Measurements from ENCODE around the gene CD99L2. TPM values are rescaled to one million over a fixed set of nuclear protein-coding genes. Genes with fewer than 3 reads are reported as not detected.

The CD99L2 gene
- total and polyA plus RNA-seq, 10 of the 15 experiments (the other 5 are each of a cell fraction or from before 2014, with no cell fraction given) = 1.1 to 22.9 (median 13.0) TPM

GRCh38 chrX:150907474-150907873 lies 9.0 kb upstream of the CD99L2 start:
- Histone ChIP-seq H2AFZ (ENCODE audit: control insufficient read depth, low read depth, low read length) (no peak overlapping the region), H3K4me1 (ENCODE audit: control insufficient read depth, insufficient read depth, low read length) (no peaks in the 10 kb centered on the region), H3K4me2 (ENCODE audit: control insufficient read depth, insufficient read depth) (no peak overlapping the region), H3K4me3 (no peak overlapping the region), H4K20me1 (ENCODE audit: control insufficient read depth, insufficient read depth) (no peaks in the 10 kb centered on the region), H3K27ac (ENCODE audit: control insufficient read depth, insufficient read depth) (no peak overlapping the region), H3K79me2 (ENCODE audit: control insufficient read depth, insufficient read depth, low read length) (no peaks in the 10 kb centered on the region), H3K9me3 (replicated peaks; ENCODE audit: control insufficient read depth, insufficient read depth, low read length) (no peaks in the 10 kb centered on the region), H3K9ac (ENCODE audit: control insufficient read depth, insufficient read depth, low read length) (no peak overlapping the region), H3K27me3 (replicated peaks in 1 of 2; ENCODE audit: control insufficient read depth in 2 of 2, insufficient read depth in 2 of 2, low read length in 1 of 2) (no peaks in the 10 kb centered on the region), H3K36me3 (ENCODE audit: control insufficient read depth in 2 of 2, insufficient read depth in 2 of 2, low read length in 1 of 2) (no peaks in the 10 kb centered on the region)
- SMC1A ChIA-PET (ENCODE audit: uncharacterized antibody, unreplicated experiment) = no interaction called here
- POLR2A ChIA-PET = no interaction called here
- intact Hi-C loops (cut with micrococcal nuclease; ENCODE audit: unreplicated experiment) (no loop called here), in situ Hi-C loops (cut with MboI) (no loop called here)
- FAIRE-seq (no peak), ATAC-seq (no peak), DNase-seq (ENCODE audit: low read depth, low spot score) (no peak)
- WGBS (ENCODE audit: insufficient coverage, insufficient replicate concordance, low lambda C conversion rate, missing lambda C conversion rate) = 35% methylated on average over 7 of the region's 7 CpGs
- RAD21 ChIA-PET (ENCODE audit: unreplicated experiment) = no interaction called here
- no TSS peak for BruUV-seq (replicated peaks)
- TF ChIP-seq NFYA (IDR thresholded peaks at IDR 0.05; ENCODE audit: borderline replicate concordance, low read depth, low read length) (no peak), JUND (IDR thresholded peaks at IDR 0.05; ENCODE audit: low read depth, low read length) (no peak)
- CTCF ChIA-PET = no interaction called here

- Histone ChIP-seq H3K27ac (ENCODE audit: control insufficient read depth, insufficient read depth) (no peak overlapping the region), H3K4me2 (ENCODE audit: control insufficient read depth, insufficient read depth) (no peak overlapping the region), H3K4me3 (no peak overlapping the region), H3K4me1 (ENCODE audit: control insufficient read depth, insufficient read depth, low read length) (no peaks in the 10 kb centered on the region), H3K9ac (ENCODE audit: control insufficient read depth, insufficient read depth, low read length) (no peak overlapping the region), H4K20me1 (ENCODE audit: control insufficient read depth, insufficient read depth) (no peaks in the 10 kb centered on the region), H3K27me3 (replicated peaks in 1 of 2; ENCODE audit: control insufficient read depth in 2 of 2, insufficient read depth in 2 of 2, low read length in 1 of 2) (no peaks in the 10 kb centered on the region), H3K36me3 (ENCODE audit: control insufficient read depth in 2 of 2, insufficient read depth in 2 of 2, low read length in 1 of 2) (no peaks in the 10 kb centered on the region), H3K79me2 (ENCODE audit: control insufficient read depth, insufficient read depth, low read length) (no peaks in the 10 kb centered on the region), H2AFZ (ENCODE audit: control insufficient read depth, low read depth, low read length) (no peak overlapping the region), H3K9me3 (replicated peaks; ENCODE audit: control insufficient read depth, insufficient read depth, low read length) (no peaks in the 10 kb centered on the region)
- RAD21 ChIA-PET (ENCODE audit: unreplicated experiment) = no interaction called here
- WGBS (ENCODE audit: insufficient coverage, insufficient replicate concordance, low lambda C conversion rate, missing lambda C conversion rate) = 48% methylated on average over 6 of the region's 6 CpGs
- BruUV-seq (replicated peaks) = no TSS peak
- no peak for TF ChIP-seq EP300 (IDR thresholded peaks at IDR 0.05; ENCODE audit: borderline replicate concordance in 1 of 2, control insufficient read depth in 1 of 2, low read depth in 2 of 2, low read length in 2 of 2)
- no peak for TF ChIP-seq IKZF2 (IDR thresholded peaks at IDR 0.05)
- no peak for TF ChIP-seq PKNOX1 (IDR thresholded peaks at IDR 0.05)
- TF ChIP-seq FOS (IDR thresholded peaks at IDR 0.05; ENCODE audit: borderline replicate concordance, extremely low read depth, insufficient read length) = no peak
- no peak for TF ChIP-seq RAD51 (IDR thresholded peaks at IDR 0.05)
- no peak for TF ChIP-seq YY1 (IDR thresholded peaks at IDR 0.05; ENCODE audit: low read depth, low read length)
- no peak for TF ChIP-seq ATF7 (IDR thresholded peaks at IDR 0.05; ENCODE audit: low read depth)
- TF ChIP-seq MXI1 (IDR thresholded peaks at IDR 0.05; ENCODE audit: low read depth, low read length) = no peak
- TF ChIP-seq, protein P1, sequence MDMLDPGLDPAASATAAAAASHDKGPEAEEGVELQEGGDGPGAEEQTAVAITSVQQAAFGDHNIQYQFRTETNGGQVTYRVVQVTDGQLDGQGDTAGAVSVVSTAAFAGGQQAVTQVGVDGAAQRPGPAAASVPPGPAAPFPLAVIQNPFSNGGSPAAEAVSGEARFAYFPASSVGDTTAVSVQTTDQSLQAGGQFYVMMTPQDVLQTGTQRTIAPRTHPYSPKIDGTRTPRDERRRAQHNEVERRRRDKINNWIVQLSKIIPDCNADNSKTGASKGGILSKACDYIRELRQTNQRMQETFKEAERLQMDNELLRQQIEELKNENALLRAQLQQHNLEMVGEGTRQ (IDR thresholded peaks at IDR 0.05; ENCODE audit: borderline replicate concordance, low read depth, low read length) = no peak
- TF ChIP-seq, protein P2, sequence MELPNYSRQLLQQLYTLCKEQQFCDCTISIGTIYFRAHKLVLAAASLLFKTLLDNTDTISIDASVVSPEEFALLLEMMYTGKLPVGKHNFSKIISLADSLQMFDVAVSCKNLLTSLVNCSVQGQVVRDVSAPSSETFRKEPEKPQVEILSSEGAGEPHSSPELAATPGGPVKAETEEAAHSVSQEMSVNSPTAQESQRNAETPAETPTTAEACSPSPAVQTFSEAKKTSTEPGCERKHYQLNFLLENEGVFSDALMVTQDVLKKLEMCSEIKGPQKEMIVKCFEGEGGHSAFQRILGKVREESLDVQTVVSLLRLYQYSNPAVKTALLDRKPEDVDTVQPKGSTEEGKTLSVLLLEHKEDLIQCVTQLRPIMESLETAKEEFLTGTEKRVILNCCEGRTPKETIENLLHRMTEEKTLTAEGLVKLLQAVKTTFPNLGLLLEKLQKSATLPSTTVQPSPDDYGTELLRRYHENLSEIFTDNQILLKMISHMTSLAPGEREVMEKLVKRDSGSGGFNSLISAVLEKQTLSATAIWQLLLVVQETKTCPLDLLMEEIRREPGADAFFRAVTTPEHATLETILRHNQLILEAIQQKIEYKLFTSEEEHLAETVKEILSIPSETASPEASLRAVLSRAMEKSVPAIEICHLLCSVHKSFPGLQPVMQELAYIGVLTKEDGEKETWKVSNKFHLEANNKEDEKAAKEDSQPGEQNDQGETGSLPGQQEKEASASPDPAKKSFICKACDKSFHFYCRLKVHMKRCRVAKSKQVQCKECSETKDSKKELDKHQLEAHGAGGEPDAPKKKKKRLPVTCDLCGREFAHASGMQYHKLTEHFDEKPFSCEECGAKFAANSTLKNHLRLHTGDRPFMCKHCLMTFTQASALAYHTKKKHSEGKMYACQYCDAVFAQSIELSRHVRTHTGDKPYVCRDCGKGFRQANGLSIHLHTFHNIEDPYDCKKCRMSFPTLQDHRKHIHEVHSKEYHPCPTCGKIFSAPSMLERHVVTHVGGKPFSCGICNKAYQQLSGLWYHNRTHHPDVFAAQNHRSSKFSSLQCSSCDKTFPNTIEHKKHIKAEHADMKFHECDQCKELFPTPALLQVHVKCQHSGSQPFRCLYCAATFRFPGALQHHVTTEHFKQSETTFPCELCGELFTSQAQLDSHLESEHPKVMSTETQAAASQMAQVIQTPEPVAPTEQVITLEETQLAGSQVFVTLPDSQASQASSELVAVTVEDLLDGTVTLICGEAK (IDR thresholded peaks at IDR 0.05; ENCODE audit: borderline replicate concordance) = no peak
- no peak for TF ChIP-seq RUNX3 (IDR thresholded peaks at IDR 0.05; ENCODE audit: low read length)
- CTCF ChIA-PET = no interaction called here
- SMC1A ChIA-PET (ENCODE audit: uncharacterized antibody, unreplicated experiment) = no interaction called here
- intact Hi-C loops (cut with micrococcal nuclease; ENCODE audit: unreplicated experiment) = no loop called here
- DNase-seq (ENCODE audit: low read depth, low spot score) (no peak), ATAC-seq (no peak), FAIRE-seq (no peak)
- POLR2A ChIA-PET = no interaction called here
- in situ Hi-C loops (cut with MboI) = no loop called here
Observed at GRCh38 chrX:150906694-150907093, 8.2 kb upstream of the CD99L2 start.

All from GM12878 (cell line).